Right cardiac atrium (tissue), 5 donors: ENCODE data around the gene DNAJC11. TPM values are rescaled to one million over a fixed set of nuclear protein-coding genes. Genes with fewer than 3 reads are reported as not detected.
A peak's percentile ranks its signal among the peaks of the same experiment; 100 is the strongest.

ENCODE experiments used
- ATAC-seq, 2 donors: fragments of 200-7000 bp; cut with Tn5 transposase; one replicate each; pipeline versions ENCODE4 v1.8.0 to v1.9.1; 2020; ENCODE audit warnings: moderate library complexity in 2 of 2, mild to moderate bottlenecking in 1 of 2
- DNase-seq, 3 donors: peaks; one replicate each; pipeline ENCODE4 v3.0.0-alpha.2; 2020
- H3K27ac ChIP-seq: one replicate; pipeline ENCODE4 v1.5.1; 2013; ENCODE audit warnings: mild to moderate bottlenecking, low read length, control low read depth, moderate library complexity
- H3K27me3 ChIP-seq: one replicate; pipeline ENCODE4 v1.6.1; 2013; ENCODE audit not compliant: control insufficient read depth, insufficient read depth
- H3K4me1 ChIP-seq: one replicate; pipeline ENCODE4 v1.6.1; 2013; ENCODE audit warnings: low read length; ENCODE audit not compliant: control insufficient read depth, insufficient read depth
- H3K4me3 ChIP-seq: one replicate; pipeline ENCODE4 v1.5.1; 2013; ENCODE audit warnings: low read length, control low read depth
- H3K9me3 ChIP-seq: one replicate; pipeline ENCODE4 v1.6.1; 2013; ENCODE audit warnings: low read length; ENCODE audit not compliant: control insufficient read depth
- WGBS: extraction: QIAGEN DNeasy Blood & Tissue Kit; methylation state at CpG from one replicate; pipeline ENCODE4 v1.1.7; 2013; 5-methylcytosine and 5-hydroxymethylcytosine counted together
- intact Hi-C, 4 donors: fragments of 100-400 bp; cut with DNase I; formaldehyde crosslinking; loops; one replicate each; pipeline versions ENCODE4 v1.11.0 to v1.14.0; 2022 to 2023
- polyA plus RNA-seq: library from polyadenylated mRNA; stranded (reverse); fragments of 200-250 nt; gene quantifications from one replicate; pipeline ENCODE4 v1.2.3, GENCODE V29; 2013
- total RNA-seq, 4 donors: library from RNA; stranded (reverse); fragmentation: NEBNext Ultra II Directional; extraction: Animal tissue kit (Norgen Biotek cat#: 25700); gene quantifications; one replicate each; pipeline ENCODE4 v1.2.1, GENCODE V29; 2021
- donor health status: healthy with polysubstance abuse.
- donor health status: DM: no; HTN: yes; CAD: no.
- donor health status: DM: no; HTN: no; CAD: no.
- donor health status: DM: no; HTN: yes; CAD: no; lungs with severe emphysema.
- donor health status: DM: yes; HTN: yes; CAD: no.

The DNAJC11 gene
- total and polyA plus RNA-seq, 5 donors, result 37.5 to 65.6 (median 55.5) TPM

DNA sequence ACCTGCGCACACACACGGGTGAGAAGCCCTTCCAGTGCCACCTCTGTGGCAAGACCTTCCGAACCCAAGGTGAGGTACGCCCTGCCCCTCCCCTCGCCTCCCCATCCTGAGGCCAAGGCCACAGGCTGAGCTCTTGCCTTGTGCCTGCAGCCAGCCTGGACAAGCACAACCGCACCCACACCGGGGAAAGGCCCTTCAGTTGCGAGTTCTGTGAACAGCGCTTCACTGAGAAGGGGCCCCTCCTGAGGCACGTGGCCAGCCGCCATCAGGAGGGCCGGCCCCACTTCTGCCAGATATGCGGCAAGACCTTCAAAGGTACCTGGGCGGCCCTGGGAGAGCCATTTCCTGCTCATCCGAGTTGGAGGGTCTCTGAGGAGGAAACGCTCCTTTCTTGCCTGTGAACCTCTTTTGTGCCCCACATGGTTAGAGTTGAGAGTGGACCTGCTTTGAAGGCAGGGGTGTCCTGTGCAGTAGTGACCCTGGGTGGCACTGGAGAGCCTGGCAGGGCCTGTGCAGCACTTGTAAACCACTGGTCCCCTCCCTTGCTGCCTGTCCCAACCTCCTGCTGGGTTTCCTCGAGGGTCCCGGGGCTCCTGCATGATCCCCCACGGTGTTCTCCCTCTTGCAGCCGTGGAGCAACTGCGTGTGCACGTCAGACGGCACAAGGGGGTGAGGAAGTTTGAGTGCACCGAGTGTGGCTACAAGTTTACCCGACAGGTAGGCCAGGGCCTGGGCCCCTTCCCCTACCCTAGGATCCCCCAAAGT is 113.3 kb downstream of the DNAJC11 start:
- ATAC-seq, result no peak
- H3K9me3 ChIP-seq, result no peaks in the 10 kb centered on the region
- 82% methylated on average over 25 of the region's 25 CpGs for WGBS
- no peak overlapping the region for H3K27ac ChIP-seq
- DNase-seq, result no peak
- intact Hi-C loops, result no loop called here
- no peak overlapping the region for H3K4me3 ChIP-seq
- H3K27me3 ChIP-seq, result no peaks in the 10 kb centered on the region
- peaks cover 5% of the 10 kb centered on the region for H3K4me1 ChIP-seq

GRCh38 chr1:6587261-6588005 is 114.2 kb downstream of the DNAJC11 start:
- Histone ChIP-seq H3K27me3 (no peaks in the 10 kb centered on the region), H3K4me1 (peaks cover 5% of the 10 kb centered on the region), H3K9me3 (no peaks in the 10 kb centered on the region), H3K4me3 (no peak overlapping the region), H3K27ac (peak overlapping the region; percentile 6)
- WGBS, result 59% methylated on average over 13 of the region's 13 CpGs
- intact Hi-C loops, result no loop called here
- DNase-seq (peak; percentile 62 to 90 (median 87)), ATAC-seq (peak; percentile 63 to 74)

GRCh38 chr1:6586404-6586816 is 115.2 kb downstream of the DNAJC11 start:
- H3K27ac ChIP-seq, result no peak overlapping the region
- no peak overlapping the region for H3K4me3 ChIP-seq
- no peaks in the 10 kb centered on the region for H3K27me3 ChIP-seq
- WGBS, result 79% methylated on average over 11 of the region's 11 CpGs
- no peaks in the 10 kb centered on the region for H3K9me3 ChIP-seq
- DNase-seq (peak in 2 of 3 donors; percentile 58 to 62), ATAC-seq (peak; percentile 2 to 9)
- intact Hi-C loops, result no loop called here
- H3K4me1 ChIP-seq, result peaks cover 5% of the 10 kb centered on the region

- Histone ChIP-seq H3K27ac (no peak overlapping the region), H3K4me3 (no peak overlapping the region), H3K4me1 (peaks cover 9% of the 10 kb centered on the region), H3K9me3 (no peaks in the 10 kb centered on the region), H3K27me3 (no peaks in the 10 kb centered on the region)
- DNase-seq (no peak), ATAC-seq (no peak)
- intact Hi-C loops, result no loop called here
- whole genome bisulfite sequencing, result 90% methylated on average over 7 of the region's 7 CpGs
Measured at GRCh38 chr1:6585841-6586240, 115.8 kb downstream of the DNAJC11 start.

DNA sequence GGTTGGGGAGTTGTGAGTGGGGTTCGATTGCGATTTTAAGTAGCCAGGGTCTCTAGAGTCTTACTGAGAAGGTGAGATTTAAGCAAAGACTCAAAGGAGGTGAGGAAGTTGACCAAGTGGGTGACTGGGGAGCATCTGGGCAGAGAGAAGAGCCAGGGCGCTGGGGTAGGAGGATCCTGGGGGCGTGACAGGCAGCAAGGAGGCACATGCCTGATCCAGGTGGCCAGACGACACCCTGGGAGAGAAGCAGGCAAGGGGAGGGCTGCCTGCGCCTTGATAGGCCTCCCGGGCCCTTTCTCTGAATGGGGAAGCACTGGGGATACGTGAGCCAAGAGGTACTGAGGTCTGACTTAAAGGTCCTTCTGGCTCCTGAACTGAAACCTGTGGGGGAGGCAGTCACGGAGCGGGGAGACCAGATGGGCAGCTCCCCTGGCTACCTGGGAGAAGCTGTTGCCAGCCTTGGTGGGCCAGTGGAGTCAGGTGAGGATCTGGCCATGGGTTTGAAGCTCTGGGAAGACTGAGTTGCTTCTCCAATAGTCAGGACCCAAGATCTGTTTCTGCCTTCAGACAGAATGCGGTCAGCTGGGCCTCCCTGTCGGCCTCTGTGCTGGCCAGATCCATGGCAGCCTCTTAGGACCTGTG is 116.4 kb downstream of the DNAJC11 start:
- WGBS, result 79% methylated on average over 12 of the region's 12 CpGs
- H3K9me3 ChIP-seq, result no peaks in the 10 kb centered on the region

More for the DNA sequence above, 116.4 kb downstream of the DNAJC11 start:
- ATAC-seq (no peak), DNase-seq (no peak)
- H3K4me3 ChIP-seq, result no peak overlapping the region
- H3K27ac ChIP-seq, result no peak overlapping the region
- peaks cover 12% of the 10 kb centered on the region for H3K4me1 ChIP-seq
- no peaks in the 10 kb centered on the region for H3K27me3 ChIP-seq
- intact Hi-C loops, result no loop called here

Other genes with a start within 250 kb of the DNAJC11 start
- 1 to 10 TPM; 4.4 to 6.4 (median 5.1) TPM for gene TNFRSF25, start 235.6 kb downstream of the DNAJC11 start, total RNA-seq
- 6.6 TPM for gene TNFRSF25, start 235.6 kb downstream of the DNAJC11 start, polyA plus RNA-seq
- gene PLEKHG5, start 210.1 kb downstream of the DNAJC11 start, total RNA-seq, result 1 to 10 TPM; 7.0 to 9.2 (median 8.5) TPM
- 9.9 TPM for gene PLEKHG5, start 210.1 kb downstream of the DNAJC11 start, polyA plus RNA-seq
- gene NOL9, start 147.3 kb downstream of the DNAJC11 start, total RNA-seq, result 10 to 100 TPM; 12.8 to 17.1 (median 15.6) TPM
- 6.0 TPM for gene NOL9, start 147.3 kb downstream of the DNAJC11 start, polyA plus RNA-seq
- gene TAS1R1, start 146.5 kb downstream of the DNAJC11 start, total RNA-seq, result not detected
- not detected for gene TAS1R1, start 146.5 kb downstream of the DNAJC11 start, polyA plus RNA-seq
- gene ZBTB48, start 121.8 kb downstream of the DNAJC11 start, total RNA-seq, result 10 to 100 TPM; 11.3 to 18.4 (median 15.0) TPM
- gene ZBTB48, start 121.8 kb downstream of the DNAJC11 start, polyA plus RNA-seq, result 14.7 TPM
- 10 to 100 TPM; 54.9 to 71.3 (median 65.9) TPM for gene KLHL21, start 98.9 kb downstream of the DNAJC11 start, total RNA-seq
- gene KLHL21, start 98.9 kb downstream of the DNAJC11 start, polyA plus RNA-seq, result 57.7 TPM
- 1 to 10 TPM; 6.4 to 9.7 (median 7.9) TPM for gene PHF13, start 88.1 kb downstream of the DNAJC11 start, total RNA-seq
- 4.8 TPM for gene PHF13, start 88.1 kb downstream of the DNAJC11 start, polyA plus RNA-seq
- gene THAP3, start 76.9 kb downstream of the DNAJC11 start, total RNA-seq, result 10 to 100 TPM; 10.2 to 17.9 (median 14.3) TPM
- 20.8 TPM for gene THAP3, start 76.9 kb downstream of the DNAJC11 start, polyA plus RNA-seq
- 100 to 1,000 TPM; 155 to 179 (median 160) TPM for gene CAMTA1, start 83.6 kb upstream of the DNAJC11 start, total RNA-seq
- 334 TPM for gene CAMTA1, start 83.6 kb upstream of the DNAJC11 start, polyA plus RNA-seq